Ishikawa (cell line): Measurements from ENCODE around the gene SSBP3.

Source experiments
- CEBPB ChIP-seq: IDR thresholded peaks from 2 replicates; pipeline ENCODE4 v1.6.1; 2012
- CREB1 ChIP-seq: IDR thresholded peaks from 2 replicates; pipeline ENCODE4 v1.6.1; 2012; ENCODE audit warnings: low read depth
- EGR1 ChIP-seq: IDR thresholded peaks from 2 replicates; pipeline ENCODE4 v1.6.1; 2012
- EP300 ChIP-seq: IDR thresholded peaks from 2 replicates; pipeline ENCODE4 v1.6.1; 2012; ENCODE audit warnings: borderline replicate concordance
- FOXM1 ChIP-seq: IDR thresholded peaks from 2 replicates; pipeline ENCODE4 v1.6.1; 2012; ENCODE audit warnings: low read depth, borderline replicate concordance
- MAX ChIP-seq: IDR thresholded peaks from 2 replicates; pipeline ENCODE4 v1.6.1; 2012
- NFIC ChIP-seq: IDR thresholded peaks from 2 replicates; pipeline ENCODE4 v1.6.1; 2012
- RAD21 ChIP-seq: IDR thresholded peaks from 2 replicates; pipeline ENCODE4 v1.6.1; 2012; ENCODE audit warnings: low read depth
- TAF1 ChIP-seq: IDR thresholded peaks from 2 replicates; pipeline ENCODE4 v1.6.1; 2012; ENCODE audit warnings: low read depth, mild to moderate bottlenecking
- TCF12 ChIP-seq: IDR thresholded peaks from 2 replicates; pipeline ENCODE4 v1.6.1; 2012; ENCODE audit warnings: low read depth
- TEAD4 ChIP-seq: IDR thresholded peaks from 2 replicates; pipeline ENCODE4 v1.6.1; 2012
- YY1 ChIP-seq: IDR thresholded peaks from 2 replicates; pipeline ENCODE4 v1.6.1; 2012; ENCODE audit warnings: low read depth
- ZBTB7A ChIP-seq: IDR thresholded peaks from 2 replicates; pipeline ENCODE4 v1.6.1; 2012; ENCODE audit warnings: low read depth
- TF ChIP-seq, protein P1 (sequence below): IDR thresholded peaks from 2 replicates; pipeline ENCODE4 v1.6.1; 2012; ENCODE audit warnings: low read depth, mild to moderate bottlenecking
- TF ChIP-seq, protein P2 (sequence below): IDR thresholded peaks from 2 replicates; pipeline ENCODE4 v1.6.1; 2012

Gene SSBP3

DNA sequence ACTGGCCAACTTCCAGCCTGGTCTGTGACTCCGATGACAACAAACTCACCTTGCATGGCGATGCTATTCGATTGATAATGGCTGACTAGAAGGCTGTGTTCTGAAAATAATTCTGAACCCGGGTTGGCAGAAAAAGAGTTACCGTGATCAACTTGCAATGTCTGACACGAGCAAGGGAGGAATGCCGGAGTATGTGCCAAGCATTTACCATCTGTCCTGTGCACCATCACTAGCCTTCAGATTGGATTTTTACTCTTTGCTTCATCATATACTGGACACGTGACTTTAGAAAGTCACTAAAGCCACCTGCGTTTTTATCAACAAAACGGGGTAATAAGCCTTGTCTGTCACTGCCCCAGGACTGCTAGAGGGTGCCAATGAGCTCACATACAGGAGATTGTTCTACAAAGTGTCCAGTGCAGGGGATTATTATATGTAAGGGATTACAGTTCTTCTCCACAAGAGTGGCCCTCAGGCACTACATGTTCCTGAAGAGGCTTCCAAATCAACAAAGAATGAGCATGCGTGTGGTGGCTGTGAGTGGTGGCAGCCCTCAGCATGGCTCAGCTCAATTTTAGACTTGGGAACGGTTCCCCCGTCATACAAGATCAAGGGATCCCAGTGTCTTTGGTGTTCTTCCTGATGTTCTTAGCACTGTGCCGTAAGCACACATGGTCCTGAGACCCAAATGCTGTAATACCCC is 35.8 kb downstream of the SSBP3 start:
- TF ChIP-seq TAF1, result no peak
- TF ChIP-seq RAD21, result no peak
- no peak for TF ChIP-seq YY1
- no peak for TF ChIP-seq EGR1
- TF ChIP-seq EP300, result no peak
- no peak for TF ChIP-seq CEBPB
- no peak for TF ChIP-seq ZBTB7A
- TF ChIP-seq TEAD4, result no peak
- TF ChIP-seq, protein P1, sequence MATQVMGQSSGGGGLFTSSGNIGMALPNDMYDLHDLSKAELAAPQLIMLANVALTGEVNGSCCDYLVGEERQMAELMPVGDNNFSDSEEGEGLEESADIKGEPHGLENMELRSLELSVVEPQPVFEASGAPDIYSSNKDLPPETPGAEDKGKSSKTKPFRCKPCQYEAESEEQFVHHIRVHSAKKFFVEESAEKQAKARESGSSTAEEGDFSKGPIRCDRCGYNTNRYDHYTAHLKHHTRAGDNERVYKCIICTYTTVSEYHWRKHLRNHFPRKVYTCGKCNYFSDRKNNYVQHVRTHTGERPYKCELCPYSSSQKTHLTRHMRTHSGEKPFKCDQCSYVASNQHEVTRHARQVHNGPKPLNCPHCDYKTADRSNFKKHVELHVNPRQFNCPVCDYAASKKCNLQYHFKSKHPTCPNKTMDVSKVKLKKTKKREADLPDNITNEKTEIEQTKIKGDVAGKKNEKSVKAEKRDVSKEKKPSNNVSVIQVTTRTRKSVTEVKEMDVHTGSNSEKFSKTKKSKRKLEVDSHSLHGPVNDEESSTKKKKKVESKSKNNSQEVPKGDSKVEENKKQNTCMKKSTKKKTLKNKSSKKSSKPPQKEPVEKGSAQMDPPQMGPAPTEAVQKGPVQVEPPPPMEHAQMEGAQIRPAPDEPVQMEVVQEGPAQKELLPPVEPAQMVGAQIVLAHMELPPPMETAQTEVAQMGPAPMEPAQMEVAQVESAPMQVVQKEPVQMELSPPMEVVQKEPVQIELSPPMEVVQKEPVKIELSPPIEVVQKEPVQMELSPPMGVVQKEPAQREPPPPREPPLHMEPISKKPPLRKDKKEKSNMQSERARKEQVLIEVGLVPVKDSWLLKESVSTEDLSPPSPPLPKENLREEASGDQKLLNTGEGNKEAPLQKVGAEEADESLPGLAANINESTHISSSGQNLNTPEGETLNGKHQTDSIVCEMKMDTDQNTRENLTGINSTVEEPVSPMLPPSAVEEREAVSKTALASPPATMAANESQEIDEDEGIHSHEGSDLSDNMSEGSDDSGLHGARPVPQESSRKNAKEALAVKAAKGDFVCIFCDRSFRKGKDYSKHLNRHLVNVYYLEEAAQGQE, result no peak
- no peak for TF ChIP-seq TCF12
- TF ChIP-seq NFIC, result no peak
- TF ChIP-seq FOXM1, result no peak
- no peak for TF ChIP-seq MAX
- TF ChIP-seq CREB1, result no peak
- TF ChIP-seq, protein P2, sequence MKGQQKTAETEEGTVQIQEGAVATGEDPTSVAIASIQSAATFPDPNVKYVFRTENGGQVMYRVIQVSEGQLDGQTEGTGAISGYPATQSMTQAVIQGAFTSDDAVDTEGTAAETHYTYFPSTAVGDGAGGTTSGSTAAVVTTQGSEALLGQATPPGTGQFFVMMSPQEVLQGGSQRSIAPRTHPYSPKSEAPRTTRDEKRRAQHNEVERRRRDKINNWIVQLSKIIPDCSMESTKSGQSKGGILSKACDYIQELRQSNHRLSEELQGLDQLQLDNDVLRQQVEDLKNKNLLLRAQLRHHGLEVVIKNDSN, result no peak

GRCh38 chr1:54367613-54368012 is 38.6 kb downstream of the SSBP3 start:
- TF ChIP-seq FOXM1 (no peak), TEAD4 (no peak), MAX (no peak), EP300 (no peak), EGR1 (no peak), CREB1 (no peak), NFIC (no peak), TAF1 (no peak), CEBPB (no peak), RAD21 (no peak), TCF12 (no peak), ZBTB7A (no peak)
- TF ChIP-seq, protein P1, result no peak

- TF ChIP-seq TAF1, result no peak
- TF ChIP-seq, protein P1, result no peak
- no peak for TF ChIP-seq FOXM1
- no peak for TF ChIP-seq NFIC
- no peak for TF ChIP-seq CEBPB
- no peak for TF ChIP-seq RAD21
- no peak for TF ChIP-seq EGR1
- no peak for TF ChIP-seq EP300
- no peak for TF ChIP-seq CREB1
- no peak for TF ChIP-seq MAX
- TF ChIP-seq YY1, result no peak
- TF ChIP-seq ZBTB7A, result no peak
- no peak for TF ChIP-seq TCF12
- TF ChIP-seq, protein P2, result no peak
- TF ChIP-seq TEAD4, result no peak
These were observed 40.3 kb downstream of the SSBP3 start for GRCh38 chr1:54365847-54366246.

GRCh38 chr1:54365398-54365797 is 40.8 kb downstream of the SSBP3 start:
- TF ChIP-seq TEAD4, result no peak
- no peak for TF ChIP-seq FOXM1
- TF ChIP-seq, protein P1, result no peak
- TF ChIP-seq NFIC, result no peak
- TF ChIP-seq, protein P2, result no peak
- no peak for TF ChIP-seq EGR1
- TF ChIP-seq YY1, result no peak
- no peak for TF ChIP-seq TCF12
- no peak for TF ChIP-seq RAD21
- TF ChIP-seq MAX, result no peak
- no peak for TF ChIP-seq EP300
- TF ChIP-seq CEBPB, result no peak
- TF ChIP-seq ZBTB7A, result no peak
- no peak for TF ChIP-seq CREB1
- no peak for TF ChIP-seq TAF1
